GM18499 (cell line): ENCODE data around the gene MYO3B.
"Not testable (repeated sequence)": the region's sequence is repeated elsewhere in the genome, so short reads cannot be mapped to it uniquely, and the experiment has no call there.

Source experiments
- ATAC-seq: cut with Tn5 transposase; IDR thresholded peaks from one replicate; pipeline ENCODE4 v1.9.1; 2021; ENCODE audit warnings: moderate number of reproducible peaks; ENCODE audit not compliant: insufficient read depth, unreplicated experiment

MYO3B gene

GRCh38 chr2:170578606-170579005, 400.7 kb downstream of the MYO3B start:
- no peak for ATAC-seq

- no peak for ATAC-seq
These were observed 401.6 kb downstream of the MYO3B start for GRCh38 chr2:170579511-170579910.

GRCh38 chr2:170582313-170582712, 404.4 kb downstream of the MYO3B start:
- no peak for ATAC-seq

GRCh38 chr2:170582751-170583463, 405.0 kb downstream of the MYO3B start:
- no peak for ATAC-seq

- ATAC-seq = no peak
These were observed 407.1 kb downstream of the MYO3B start for GRCh38 chr2:170585067-170585466.

GRCh38 chr2:170586571-170587095, 408.7 kb downstream of the MYO3B start:
- no peak for ATAC-seq

GRCh38 chr2:170587117-170587516, 409.2 kb downstream of the MYO3B start:
- no peak for ATAC-seq

GRCh38 chr2:170587922-170588321, 410.0 kb downstream of the MYO3B start:
- no peak for ATAC-seq

GRCh38 chr2:170588729-170589128, 410.8 kb downstream of the MYO3B start:
- no peak for ATAC-seq

- ATAC-seq = no peak
These were observed 418.6 kb downstream of the MYO3B start for GRCh38 chr2:170596576-170596975.

GRCh38 chr2:170598067-170598395, 420.1 kb downstream of the MYO3B start:
- no peak for ATAC-seq

GRCh38 chr2:170601489-170601888, 423.5 kb downstream of the MYO3B start:
- ATAC-seq = no peak

GRCh38 chr2:170605862-170606261, 427.9 kb downstream of the MYO3B start:
- ATAC-seq = no peak

GRCh38 chr2:170607171-170607570, 429.2 kb downstream of the MYO3B start:
- ATAC-seq = no peak

GRCh38 chr2:170610615-170611014, 432.7 kb downstream of the MYO3B start:
- no peak for ATAC-seq

GRCh38 chr2:170618948-170619347, 441.0 kb downstream of the MYO3B start:
- not testable (repeated sequence) for ATAC-seq

- not testable (repeated sequence) for ATAC-seq
These were observed 457.1 kb downstream of the MYO3B start for GRCh38 chr2:170635094-170635493.

GRCh38 chr2:170639635-170640034, 461.7 kb downstream of the MYO3B start:
- ATAC-seq = no peak

- no peak for ATAC-seq
These were observed 464.0 kb downstream of the MYO3B start for GRCh38 chr2:170641961-170642360.

GRCh38 chr2:170643346-170643745, 465.4 kb downstream of the MYO3B start:
- no peak for ATAC-seq

GRCh38 chr2:170647741-170648436, 469.9 kb downstream of the MYO3B start:
- no peak for ATAC-seq
